ENCODE results near the gene TXNRD2. TPM values are rescaled to one million over a fixed set of nuclear protein-coding genes. Genes with fewer than 3 reads are reported as not detected.

The TXNRD2 gene
- total RNA-seq, 4 donors from 2014 or later = 34.8 to 40.6 (median 37.8) TPM

GRCh38 chr22:19933341-19934241 is 8.0 kb downstream of the TXNRD2 start:
- Histone ChIP-seq H3K27ac (no peak overlapping the region), H3K27me3 (no peaks in the 10 kb centered on the region), H3K4me1 (peaks cover 0 to 8% (median under 1%) of the 10 kb centered on the region in 4 donors), H3K9me3 (no peaks in the 10 kb centered on the region), H3K36me3 (peaks cover 0 to 50% (median 0%) of the 10 kb centered on the region in 3 donors), H3K4me3 (no peak overlapping the region)
- WGBS, 2 donors = 77 to 84% methylated on average over 8 to 9 of the region's 9 CpGs
- TF ChIP-seq POLR2A (IDR thresholded peaks at IDR 0.05) = no peak
- no peak for TF ChIP-seq EP300 (IDR thresholded peaks at IDR 0.05)
- no peak for TF ChIP-seq CTCF (IDR thresholded peaks at IDR 0.05)
- DNase-seq (ENCODE audit: low spot score in 2 of 2) = no peak

GRCh38 chr22:19932367-19933206 is 9.0 kb downstream of the TXNRD2 start:
- TF ChIP-seq EP300 (IDR thresholded peaks at IDR 0.05) (no peak), CTCF (IDR thresholded peaks at IDR 0.05) (no peak), POLR2A (IDR thresholded peaks at IDR 0.05) (no peak)
- no peak for DNase-seq (ENCODE audit: low spot score in 2 of 2)
- whole genome bisulfite sequencing, 2 donors = 69 to 76% methylated on average over 12 of the region's 12 CpGs

GRCh38 chr22:19931514-19931913 is 10.1 kb downstream of the TXNRD2 start:
- no peak overlapping the region for H3K27ac ChIP-seq
- no peaks in the 10 kb centered on the region for H3K27me3 ChIP-seq
- no peak overlapping the region for H3K4me3 ChIP-seq
- WGBS, 2 donors = 97 to 99% methylated on average over 8 of the region's 8 CpGs
- no peaks in the 10 kb centered on the region for H3K9me3 ChIP-seq
- H3K4me1 ChIP-seq = peaks cover 0 to 8% (median 0%) of the 10 kb centered on the region in 4 donors
- DNase-seq (ENCODE audit: low spot score in 2 of 2) = no peak
- peaks cover 0 to 45% (median 0%) of the 10 kb centered on the region in 3 donors for H3K36me3 ChIP-seq
- TF ChIP-seq EP300 (IDR thresholded peaks at IDR 0.05) = no peak
- no peak for TF ChIP-seq POLR2A (IDR thresholded peaks at IDR 0.05)
- no peak for TF ChIP-seq CTCF (IDR thresholded peaks at IDR 0.05)

More at GRCh38 chr22:19932367-19933206, 9.0 kb downstream of the TXNRD2 start:
- Histone ChIP-seq H3K9me3 (no peaks in the 10 kb centered on the region), H3K4me1 (peaks cover 0 to 8% (median 0%) of the 10 kb centered on the region in 4 donors), H3K27me3 (no peaks in the 10 kb centered on the region), H3K4me3 (no peak overlapping the region), H3K27ac (no peak overlapping the region), H3K36me3 (peaks cover 0 to 52% (median 0%) of the 10 kb centered on the region in 3 donors)

GRCh38 chr22:19930551-19931486 is 10.8 kb downstream of the TXNRD2 start:
- Histone ChIP-seq H3K4me3 (no peak overlapping the region), H3K4me1 (peaks cover 0 to 8% (median 0%) of the 10 kb centered on the region in 4 donors), H3K27ac (no peak overlapping the region), H3K27me3 (no peaks in the 10 kb centered on the region), H3K36me3 (peaks cover 0 to 38% (median 0%) of the 10 kb centered on the region in 3 donors), H3K9me3 (no peaks in the 10 kb centered on the region)
- no peak for DNase-seq (ENCODE audit: low spot score in 2 of 2)
- 89 to 92% methylated on average over 20 to 21 of the region's 21 CpGs for WGBS, 2 donors
- TF ChIP-seq EP300 (IDR thresholded peaks at IDR 0.05) = no peak
- TF ChIP-seq POLR2A (IDR thresholded peaks at IDR 0.05) = no peak
- TF ChIP-seq CTCF (IDR thresholded peaks at IDR 0.05) = no peak

All from tibial nerve (tissue), 4 donors.